HEK293 (cell line): ENCODE measurements around the gene USP5.
A peak's percentile ranks its signal among the peaks of the same experiment; 100 is the strongest.

Experiments used
- GLI2 ChIP-seq: fragments of 450-650 bp; formaldehyde crosslinking; IDR thresholded peaks from 2 replicates; pipeline ENCODE4; 2017; ENCODE audit warnings: missing biosample characterization, missing genetic modification characterization, low read depth, borderline replicate concordance
- GLI4 ChIP-seq: fragments of 450-650 bp; formaldehyde crosslinking; IDR thresholded peaks from 2 replicates; pipeline ENCODE4 v1.5.1; 2016; ENCODE audit warnings: missing biosample characterization, missing genetic modification characterization
- KLF10 ChIP-seq: fragments of 450-650 bp; IDR thresholded peaks from 2 replicates; pipeline ENCODE4 v1.5.1; 2018; ENCODE audit warnings: missing biosample characterization, mild to moderate bottlenecking, missing genetic modification characterization
- SETDB1 ChIP-seq: IDR thresholded peaks from one replicate; pipeline ENCODE4 v1.6.1; 2017; ENCODE audit warnings: mild to moderate bottlenecking, low read length, moderate library complexity, mixed read lengths; ENCODE audit not compliant: insufficient read length
- SP7 ChIP-seq: fragments of 450-650 bp; formaldehyde crosslinking; IDR thresholded peaks from 2 replicates; pipeline ENCODE4 v1.5.1; 2016; ENCODE audit warnings: missing biosample characterization, missing genetic modification characterization
- YY2 ChIP-seq: fragments of 450-650 bp; formaldehyde crosslinking; IDR thresholded peaks from 2 replicates; pipeline ENCODE4 v1.5.1; 2016; ENCODE audit warnings: missing biosample characterization, missing genetic modification characterization
- ZBTB1 ChIP-seq: fragments of 450-650 bp; formaldehyde crosslinking; IDR thresholded peaks from 2 replicates; pipeline ENCODE4 v1.5.1; 2016; ENCODE audit warnings: missing biosample characterization, missing genetic modification characterization
- ZBTB20 ChIP-seq: fragments of 450-650 bp; formaldehyde crosslinking; IDR thresholded peaks from 2 replicates; pipeline ENCODE4 v1.5.1; 2016; ENCODE audit warnings: missing biosample characterization, missing genetic modification characterization
- ZEB2 ChIP-seq: fragments of 450-650 bp; formaldehyde crosslinking; IDR thresholded peaks from 2 replicates; pipeline ENCODE4 v1.5.1; 2016; ENCODE audit warnings: missing biosample characterization, missing genetic modification characterization
- ZFP69B ChIP-seq: fragments of 450-650 bp; formaldehyde crosslinking; IDR thresholded peaks from 2 replicates; pipeline ENCODE4 v1.5.1; 2016; ENCODE audit warnings: missing biosample characterization, missing genetic modification characterization
- ZNF10 ChIP-seq: fragments of 450-650 bp; formaldehyde crosslinking; IDR thresholded peaks from 2 replicates; pipeline ENCODE4 v1.5.1; 2017; ENCODE audit warnings: missing biosample characterization, missing genetic modification characterization
- ZNF132 ChIP-seq: fragments of 450-650 bp; formaldehyde crosslinking; IDR thresholded peaks from 2 replicates; pipeline ENCODE4 v1.5.1; 2017; ENCODE audit warnings: missing biosample characterization, missing genetic modification characterization, borderline replicate concordance
- ZNF266 ChIP-seq: fragments of 450-650 bp; formaldehyde crosslinking; IDR thresholded peaks from 2 replicates; pipeline ENCODE4 v1.5.1; 2016; ENCODE audit warnings: missing biosample characterization, missing genetic modification characterization, low read depth
- ZNF302 ChIP-seq: fragments of 450-650 bp; formaldehyde crosslinking; IDR thresholded peaks from 2 replicates; pipeline ENCODE4 v1.5.1; 2016; ENCODE audit warnings: missing biosample characterization, missing genetic modification characterization, low read depth
- ZNF416 ChIP-seq: fragments of 450-650 bp; formaldehyde crosslinking; IDR thresholded peaks from 2 replicates; pipeline ENCODE4 v1.5.1; 2016; ENCODE audit warnings: missing biosample characterization, missing genetic modification characterization
- ZNF571 ChIP-seq: fragments of 450-650 bp; formaldehyde crosslinking; IDR thresholded peaks from 2 replicates; pipeline ENCODE4 v1.5.0; 2017; ENCODE audit warnings: missing biosample characterization, missing genetic modification characterization
- ZNF610 ChIP-seq: fragments of 450-650 bp; formaldehyde crosslinking; IDR thresholded peaks from 2 replicates; pipeline ENCODE4 v1.5.1; 2016; ENCODE audit warnings: missing biosample characterization, missing genetic modification characterization, borderline replicate concordance
- ZNF629 ChIP-seq: fragments of 450-650 bp; formaldehyde crosslinking; IDR thresholded peaks from 2 replicates; pipeline ENCODE4 v1.5.1; 2017; ENCODE audit warnings: missing biosample characterization, missing genetic modification characterization
- ZNF776 ChIP-seq: fragments of 450-650 bp; formaldehyde crosslinking; IDR thresholded peaks from 2 replicates; pipeline ENCODE4 v1.5.0; 2017; ENCODE audit warnings: missing biosample characterization, missing genetic modification characterization, borderline replicate concordance
- ZNF791 ChIP-seq: fragments of 450-650 bp; formaldehyde crosslinking; IDR thresholded peaks from 2 replicates; pipeline ENCODE4 v1.5.1; 2016; ENCODE audit warnings: missing biosample characterization, missing genetic modification characterization
- ZNF837 ChIP-seq: fragments of 450-650 bp; formaldehyde crosslinking; IDR thresholded peaks from 2 replicates; pipeline ENCODE4 v1.5.1; 2016; ENCODE audit warnings: missing biosample characterization, missing genetic modification characterization
- ZSCAN16 ChIP-seq: fragments of 450-650 bp; formaldehyde crosslinking; IDR thresholded peaks from 2 replicates; pipeline ENCODE4 v1.5.1; 2016; ENCODE audit warnings: missing biosample characterization, missing genetic modification characterization
- ZXDB ChIP-seq: fragments of 450-650 bp; formaldehyde crosslinking; IDR thresholded peaks from 2 replicates; pipeline ENCODE4 v1.5.1; 2016; ENCODE audit warnings: missing biosample characterization, missing genetic modification characterization
- TF ChIP-seq, protein P1 (sequence below): fragments of 450-650 bp; formaldehyde crosslinking; IDR thresholded peaks from 2 replicates; pipeline ENCODE4 v1.5.1; 2016; ENCODE audit warnings: missing biosample characterization, missing genetic modification characterization, borderline replicate concordance
- TF ChIP-seq, protein P2 (sequence below): fragments of 450-650 bp; formaldehyde crosslinking; IDR thresholded peaks from 2 replicates; pipeline ENCODE4 v1.5.1; 2017; ENCODE audit warnings: missing biosample characterization, missing genetic modification characterization
- TF ChIP-seq, protein P3 (sequence below): fragments of 450-650 bp; formaldehyde crosslinking; IDR thresholded peaks from 2 replicates; pipeline ENCODE4 v1.5.1; 2016; ENCODE audit warnings: missing biosample characterization, missing genetic modification characterization
- TF ChIP-seq, protein P4 (sequence below): fragments of 450-650 bp; formaldehyde crosslinking; IDR thresholded peaks from 2 replicates; pipeline ENCODE4 v1.5.1; 2016; ENCODE audit warnings: missing biosample characterization, missing genetic modification characterization
- TF ChIP-seq, protein P5 (sequence below): fragments of 450-650 bp; formaldehyde crosslinking; IDR thresholded peaks from 2 replicates; pipeline ENCODE4 v1.5.1; 2016; ENCODE audit warnings: missing biosample characterization, missing genetic modification characterization
- TF ChIP-seq, protein P6 (sequence below): fragments of 450-650 bp; formaldehyde crosslinking; IDR thresholded peaks from 2 replicates; pipeline ENCODE4 v1.5.1; 2017; ENCODE audit warnings: missing biosample characterization, missing genetic modification characterization
- TF ChIP-seq, protein P7 (sequence below): fragments of 450-650 bp; formaldehyde crosslinking; IDR thresholded peaks from 2 replicates; pipeline ENCODE4 v1.5.1; 2016; ENCODE audit warnings: missing biosample characterization, missing genetic modification characterization

Gene USP5

DNA sequence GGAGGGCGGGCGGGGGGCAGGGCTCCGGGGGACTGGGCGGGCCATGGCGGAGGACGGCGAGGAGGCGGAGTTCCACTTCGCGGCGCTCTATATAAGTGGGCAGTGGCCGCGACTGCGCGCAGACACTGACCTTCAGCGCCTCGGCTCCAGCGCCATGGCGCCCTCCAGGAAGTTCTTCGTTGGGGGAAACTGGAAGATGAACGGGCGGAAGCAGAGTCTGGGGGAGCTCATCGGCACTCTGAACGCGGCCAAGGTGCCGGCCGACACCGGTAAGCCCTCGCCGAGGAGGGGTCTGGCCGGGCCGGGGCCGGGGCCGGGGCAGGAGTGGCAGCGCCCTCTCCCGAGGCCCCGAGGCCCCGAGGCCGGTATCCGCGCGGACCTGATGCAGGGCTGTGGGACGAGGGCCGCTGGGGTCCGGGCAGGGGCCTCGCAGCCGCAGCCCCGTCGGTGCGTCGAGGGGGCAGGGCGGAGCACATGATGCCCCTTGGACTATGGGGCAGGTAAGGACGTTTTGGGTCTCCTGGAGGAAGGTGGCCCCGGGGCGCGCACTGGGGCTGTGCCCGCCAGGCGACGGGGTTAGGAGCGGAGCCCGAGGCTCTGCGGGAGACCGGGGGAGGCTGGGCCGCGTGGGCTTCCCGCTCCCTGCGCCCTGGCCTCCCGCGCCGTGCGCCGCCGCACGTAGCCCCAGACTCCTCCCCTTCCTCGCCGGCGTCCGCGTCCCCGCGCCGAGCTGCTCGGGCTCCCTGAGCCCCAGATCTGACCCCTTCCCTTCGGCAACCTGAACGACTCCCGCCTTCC, 15.7 kb downstream of the USP5 start, which contains the start of gene TPI1 (continued):
- TF ChIP-seq, protein P1, sequence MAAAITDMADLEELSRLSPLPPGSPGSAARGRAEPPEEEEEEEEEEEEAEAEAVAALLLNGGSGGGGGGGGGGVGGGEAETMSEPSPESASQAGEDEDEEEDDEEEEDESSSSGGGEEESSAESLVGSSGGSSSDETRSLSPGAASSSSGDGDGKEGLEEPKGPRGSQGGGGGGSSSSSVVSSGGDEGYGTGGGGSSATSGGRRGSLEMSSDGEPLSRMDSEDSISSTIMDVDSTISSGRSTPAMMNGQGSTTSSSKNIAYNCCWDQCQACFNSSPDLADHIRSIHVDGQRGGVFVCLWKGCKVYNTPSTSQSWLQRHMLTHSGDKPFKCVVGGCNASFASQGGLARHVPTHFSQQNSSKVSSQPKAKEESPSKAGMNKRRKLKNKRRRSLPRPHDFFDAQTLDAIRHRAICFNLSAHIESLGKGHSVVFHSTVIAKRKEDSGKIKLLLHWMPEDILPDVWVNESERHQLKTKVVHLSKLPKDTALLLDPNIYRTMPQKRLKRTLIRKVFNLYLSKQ (tag by site-specific recombination) = no peak
- TF ChIP-seq ZNF791 (no peak), ZNF302 (tag by site-specific recombination) (no peak), GLI4 (tag by site-specific recombination) (no peak), ZXDB (tag by site-specific recombination) (peak; percentile 57; the same call in 1 of the 2 replicates), ZNF837 (tag by site-specific recombination) (no peak), GLI2 (tag by site-specific recombination) (no peak), ZNF776 (no peak), ZNF266 (tag by site-specific recombination) (no peak), ZFP69B (peak; percentile 26; the same call in 1 of the 2 replicates), ZSCAN16 (tag by site-specific recombination) (no peak), SETDB1 (no peak), ZNF629 (tag by site-specific recombination) (no peak; the same call in 1 of the 2 replicates), ZEB2 (tag by site-specific recombination) (no peak), ZNF416 (tag by site-specific recombination) (no peak), ZBTB1 (tag by site-specific recombination) (no peak), SP7 (peak; percentile 48; the same call in 1 of the 2 replicates), ZBTB20 (tag by site-specific recombination) (peak; percentile 72), ZNF10 (tag by site-specific recombination) (no peak), ZNF610 (tag by site-specific recombination) (no peak), KLF10 (tag by site-specific recombination) (peak; percentile 65), ZNF132 (tag by site-specific recombination) (no peak), ZNF571 (tag by site-specific recombination) (no peak), YY2 (tag by site-specific recombination) (peak; percentile 41; the same call in 1 of the 2 replicates)
- TF ChIP-seq, protein P2, sequence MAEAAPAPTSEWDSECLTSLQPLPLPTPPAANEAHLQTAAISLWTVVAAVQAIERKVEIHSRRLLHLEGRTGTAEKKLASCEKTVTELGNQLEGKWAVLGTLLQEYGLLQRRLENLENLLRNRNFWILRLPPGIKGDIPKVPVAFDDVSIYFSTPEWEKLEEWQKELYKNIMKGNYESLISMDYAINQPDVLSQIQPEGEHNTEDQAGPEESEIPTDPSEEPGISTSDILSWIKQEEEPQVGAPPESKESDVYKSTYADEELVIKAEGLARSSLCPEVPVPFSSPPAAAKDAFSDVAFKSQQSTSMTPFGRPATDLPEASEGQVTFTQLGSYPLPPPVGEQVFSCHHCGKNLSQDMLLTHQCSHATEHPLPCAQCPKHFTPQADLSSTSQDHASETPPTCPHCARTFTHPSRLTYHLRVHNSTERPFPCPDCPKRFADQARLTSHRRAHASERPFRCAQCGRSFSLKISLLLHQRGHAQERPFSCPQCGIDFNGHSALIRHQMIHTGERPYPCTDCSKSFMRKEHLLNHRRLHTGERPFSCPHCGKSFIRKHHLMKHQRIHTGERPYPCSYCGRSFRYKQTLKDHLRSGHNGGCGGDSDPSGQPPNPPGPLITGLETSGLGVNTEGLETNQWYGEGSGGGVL = peak; percentile 62
- TF ChIP-seq, protein P3, sequence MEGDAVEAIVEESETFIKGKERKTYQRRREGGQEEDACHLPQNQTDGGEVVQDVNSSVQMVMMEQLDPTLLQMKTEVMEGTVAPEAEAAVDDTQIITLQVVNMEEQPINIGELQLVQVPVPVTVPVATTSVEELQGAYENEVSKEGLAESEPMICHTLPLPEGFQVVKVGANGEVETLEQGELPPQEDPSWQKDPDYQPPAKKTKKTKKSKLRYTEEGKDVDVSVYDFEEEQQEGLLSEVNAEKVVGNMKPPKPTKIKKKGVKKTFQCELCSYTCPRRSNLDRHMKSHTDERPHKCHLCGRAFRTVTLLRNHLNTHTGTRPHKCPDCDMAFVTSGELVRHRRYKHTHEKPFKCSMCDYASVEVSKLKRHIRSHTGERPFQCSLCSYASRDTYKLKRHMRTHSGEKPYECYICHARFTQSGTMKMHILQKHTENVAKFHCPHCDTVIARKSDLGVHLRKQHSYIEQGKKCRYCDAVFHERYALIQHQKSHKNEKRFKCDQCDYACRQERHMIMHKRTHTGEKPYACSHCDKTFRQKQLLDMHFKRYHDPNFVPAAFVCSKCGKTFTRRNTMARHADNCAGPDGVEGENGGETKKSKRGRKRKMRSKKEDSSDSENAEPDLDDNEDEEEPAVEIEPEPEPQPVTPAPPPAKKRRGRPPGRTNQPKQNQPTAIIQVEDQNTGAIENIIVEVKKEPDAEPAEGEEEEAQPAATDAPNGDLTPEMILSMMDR (tag by site-specific recombination) = peak; percentile 10; the same call in 1 of the 2 replicates
- TF ChIP-seq, protein P4, sequence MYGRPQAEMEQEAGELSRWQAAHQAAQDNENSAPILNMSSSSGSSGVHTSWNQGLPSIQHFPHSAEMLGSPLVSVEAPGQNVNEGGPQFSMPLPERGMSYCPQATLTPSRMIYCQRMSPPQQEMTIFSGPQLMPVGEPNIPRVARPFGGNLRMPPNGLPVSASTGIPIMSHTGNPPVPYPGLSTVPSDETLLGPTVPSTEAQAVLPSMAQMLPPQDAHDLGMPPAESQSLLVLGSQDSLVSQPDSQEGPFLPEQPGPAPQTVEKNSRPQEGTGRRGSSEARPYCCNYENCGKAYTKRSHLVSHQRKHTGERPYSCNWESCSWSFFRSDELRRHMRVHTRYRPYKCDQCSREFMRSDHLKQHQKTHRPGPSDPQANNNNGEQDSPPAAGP (tag by site-specific recombination) = 0 out of 2 replicates have a peak, but pooled peaks have one; percentile 50
- TF ChIP-seq, protein P5, sequence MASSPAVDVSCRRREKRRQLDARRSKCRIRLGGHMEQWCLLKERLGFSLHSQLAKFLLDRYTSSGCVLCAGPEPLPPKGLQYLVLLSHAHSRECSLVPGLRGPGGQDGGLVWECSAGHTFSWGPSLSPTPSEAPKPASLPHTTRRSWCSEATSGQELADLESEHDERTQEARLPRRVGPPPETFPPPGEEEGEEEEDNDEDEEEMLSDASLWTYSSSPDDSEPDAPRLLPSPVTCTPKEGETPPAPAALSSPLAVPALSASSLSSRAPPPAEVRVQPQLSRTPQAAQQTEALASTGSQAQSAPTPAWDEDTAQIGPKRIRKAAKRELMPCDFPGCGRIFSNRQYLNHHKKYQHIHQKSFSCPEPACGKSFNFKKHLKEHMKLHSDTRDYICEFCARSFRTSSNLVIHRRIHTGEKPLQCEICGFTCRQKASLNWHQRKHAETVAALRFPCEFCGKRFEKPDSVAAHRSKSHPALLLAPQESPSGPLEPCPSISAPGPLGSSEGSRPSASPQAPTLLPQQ = peak; percentile 24; the same call in 1 of the 2 replicates
- TF ChIP-seq, protein P6, sequence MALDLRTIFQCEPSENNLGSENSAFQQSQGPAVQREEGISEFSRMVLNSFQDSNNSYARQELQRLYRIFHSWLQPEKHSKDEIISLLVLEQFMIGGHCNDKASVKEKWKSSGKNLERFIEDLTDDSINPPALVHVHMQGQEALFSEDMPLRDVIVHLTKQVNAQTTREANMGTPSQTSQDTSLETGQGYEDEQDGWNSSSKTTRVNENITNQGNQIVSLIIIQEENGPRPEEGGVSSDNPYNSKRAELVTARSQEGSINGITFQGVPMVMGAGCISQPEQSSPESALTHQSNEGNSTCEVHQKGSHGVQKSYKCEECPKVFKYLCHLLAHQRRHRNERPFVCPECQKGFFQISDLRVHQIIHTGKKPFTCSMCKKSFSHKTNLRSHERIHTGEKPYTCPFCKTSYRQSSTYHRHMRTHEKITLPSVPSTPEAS = no peak
- TF ChIP-seq, protein P7, sequence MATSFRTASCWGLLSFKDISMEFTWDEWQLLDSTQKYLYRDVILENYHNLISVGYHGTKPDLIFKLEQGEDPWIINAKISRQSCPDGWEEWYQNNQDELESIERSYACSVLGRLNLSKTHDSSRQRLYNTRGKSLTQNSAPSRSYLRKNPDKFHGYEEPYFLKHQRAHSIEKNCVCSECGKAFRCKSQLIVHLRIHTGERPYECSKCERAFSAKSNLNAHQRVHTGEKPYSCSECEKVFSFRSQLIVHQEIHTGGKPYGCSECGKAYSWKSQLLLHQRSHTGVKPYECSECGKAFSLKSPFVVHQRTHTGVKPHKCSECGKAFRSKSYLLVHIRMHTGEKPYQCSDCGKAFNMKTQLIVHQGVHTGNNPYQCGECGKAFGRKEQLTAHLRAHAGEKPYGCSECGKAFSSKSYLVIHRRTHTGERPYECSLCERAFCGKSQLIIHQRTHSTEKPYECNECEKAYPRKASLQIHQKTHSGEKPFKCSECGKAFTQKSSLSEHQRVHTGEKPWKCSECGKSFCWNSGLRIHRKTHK (tag by site-specific recombination) = no peak
